Liver (tissue), 3 donors: ENCODE data around the gene FETUB.

Experiments used
- EGR1 ChIP-seq, 2 donors: IDR thresholded peaks; 2 replicates each; pipeline ENCODE4 v1.6.1; 2016 to 2018; ENCODE audit warnings: antibody characterized with exemption in 2 of 2, low read depth in 2 of 2
- FOXA1 ChIP-seq: IDR thresholded peaks from 2 replicates; pipeline ENCODE4 v1.6.1; 2016; ENCODE audit warnings: antibody characterized with exemption
- GABPA ChIP-seq, 2 donors: IDR thresholded peaks in 1 of 2; conservative IDR thresholded peaks in 1 of 2; 2 replicates each; pipeline ENCODE4 v1.6.1; 2016; ENCODE audit warnings: antibody characterized with exemption in 2 of 2, mild to moderate bottlenecking in 1 of 2, moderate library complexity in 1 of 2
- SP1 ChIP-seq: IDR thresholded peaks from 2 replicates; pipeline ENCODE4 v1.6.1; 2018; ENCODE audit warnings: antibody characterized with exemption, mild to moderate bottlenecking
- TAF1 ChIP-seq: conservative IDR thresholded peaks from 2 replicates; pipeline ENCODE4 v1.6.1; 2016; ENCODE audit warnings: antibody characterized with exemption, mild to moderate bottlenecking
- TF ChIP-seq, protein P1 (sequence below): fragments of 150-350 bp; IDR thresholded peaks from 2 replicates; pipeline ENCODE4 v1.5.1; 2017; ENCODE audit warnings: improper control_type of control experiment, low read depth, low read length; ENCODE audit not compliant: missing input control
- TF ChIP-seq, protein P2 (sequence below): IDR thresholded peaks from 2 replicates; pipeline ENCODE4 v1.6.1; 2016; ENCODE audit warnings: antibody characterized with exemption, mild to moderate bottlenecking
- TF ChIP-seq, protein P3 (sequence below): IDR thresholded peaks from 2 replicates; pipeline ENCODE4 v1.6.1; 2016; ENCODE audit warnings: antibody characterized with exemption
- TF ChIP-seq, protein P4 (sequence below): IDR thresholded peaks from 2 replicates; pipeline ENCODE4 v1.6.1; 2016; ENCODE audit warnings: antibody characterized with exemption
- donor health status: healthy.
- donor health status: healthy.

DNA sequence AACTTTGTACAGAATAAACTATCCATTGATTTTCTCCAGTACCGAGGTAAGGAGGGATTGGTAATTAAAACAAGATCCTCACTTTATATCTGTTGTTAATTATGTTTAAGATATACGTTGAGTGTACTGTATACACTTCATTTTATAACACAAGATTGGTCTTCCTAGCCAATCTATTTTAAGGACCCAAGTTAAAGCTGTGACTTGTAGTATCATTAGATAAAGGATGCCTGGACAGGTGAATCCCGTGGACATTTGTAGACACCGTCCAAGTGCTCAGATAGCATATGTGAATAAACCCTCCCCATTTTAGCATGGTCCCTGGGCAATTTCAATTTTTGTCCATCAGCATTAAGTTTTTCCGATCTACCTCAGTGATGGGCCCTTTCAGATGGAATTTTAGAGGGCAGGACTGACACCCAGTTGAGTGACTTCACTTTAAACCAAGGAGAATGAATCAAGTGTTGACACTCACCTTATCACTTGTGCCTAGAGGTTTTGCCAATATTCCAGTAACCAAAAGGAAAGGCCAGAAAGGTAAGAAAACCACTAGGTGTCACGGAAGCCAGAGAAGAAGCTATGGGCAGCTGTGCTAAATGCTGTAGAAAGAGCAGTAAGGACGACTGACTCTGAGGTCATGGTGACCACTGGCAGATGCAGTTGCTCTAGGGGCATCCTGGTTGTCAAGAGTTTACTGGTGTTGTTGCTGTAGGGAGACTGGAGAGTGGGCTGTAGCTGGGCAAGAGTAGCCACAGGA, 18.1 kb upstream of the FETUB start:
- TF ChIP-seq, protein P1, sequence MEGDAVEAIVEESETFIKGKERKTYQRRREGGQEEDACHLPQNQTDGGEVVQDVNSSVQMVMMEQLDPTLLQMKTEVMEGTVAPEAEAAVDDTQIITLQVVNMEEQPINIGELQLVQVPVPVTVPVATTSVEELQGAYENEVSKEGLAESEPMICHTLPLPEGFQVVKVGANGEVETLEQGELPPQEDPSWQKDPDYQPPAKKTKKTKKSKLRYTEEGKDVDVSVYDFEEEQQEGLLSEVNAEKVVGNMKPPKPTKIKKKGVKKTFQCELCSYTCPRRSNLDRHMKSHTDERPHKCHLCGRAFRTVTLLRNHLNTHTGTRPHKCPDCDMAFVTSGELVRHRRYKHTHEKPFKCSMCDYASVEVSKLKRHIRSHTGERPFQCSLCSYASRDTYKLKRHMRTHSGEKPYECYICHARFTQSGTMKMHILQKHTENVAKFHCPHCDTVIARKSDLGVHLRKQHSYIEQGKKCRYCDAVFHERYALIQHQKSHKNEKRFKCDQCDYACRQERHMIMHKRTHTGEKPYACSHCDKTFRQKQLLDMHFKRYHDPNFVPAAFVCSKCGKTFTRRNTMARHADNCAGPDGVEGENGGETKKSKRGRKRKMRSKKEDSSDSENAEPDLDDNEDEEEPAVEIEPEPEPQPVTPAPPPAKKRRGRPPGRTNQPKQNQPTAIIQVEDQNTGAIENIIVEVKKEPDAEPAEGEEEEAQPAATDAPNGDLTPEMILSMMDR, result no peak
- TF ChIP-seq, protein P2, sequence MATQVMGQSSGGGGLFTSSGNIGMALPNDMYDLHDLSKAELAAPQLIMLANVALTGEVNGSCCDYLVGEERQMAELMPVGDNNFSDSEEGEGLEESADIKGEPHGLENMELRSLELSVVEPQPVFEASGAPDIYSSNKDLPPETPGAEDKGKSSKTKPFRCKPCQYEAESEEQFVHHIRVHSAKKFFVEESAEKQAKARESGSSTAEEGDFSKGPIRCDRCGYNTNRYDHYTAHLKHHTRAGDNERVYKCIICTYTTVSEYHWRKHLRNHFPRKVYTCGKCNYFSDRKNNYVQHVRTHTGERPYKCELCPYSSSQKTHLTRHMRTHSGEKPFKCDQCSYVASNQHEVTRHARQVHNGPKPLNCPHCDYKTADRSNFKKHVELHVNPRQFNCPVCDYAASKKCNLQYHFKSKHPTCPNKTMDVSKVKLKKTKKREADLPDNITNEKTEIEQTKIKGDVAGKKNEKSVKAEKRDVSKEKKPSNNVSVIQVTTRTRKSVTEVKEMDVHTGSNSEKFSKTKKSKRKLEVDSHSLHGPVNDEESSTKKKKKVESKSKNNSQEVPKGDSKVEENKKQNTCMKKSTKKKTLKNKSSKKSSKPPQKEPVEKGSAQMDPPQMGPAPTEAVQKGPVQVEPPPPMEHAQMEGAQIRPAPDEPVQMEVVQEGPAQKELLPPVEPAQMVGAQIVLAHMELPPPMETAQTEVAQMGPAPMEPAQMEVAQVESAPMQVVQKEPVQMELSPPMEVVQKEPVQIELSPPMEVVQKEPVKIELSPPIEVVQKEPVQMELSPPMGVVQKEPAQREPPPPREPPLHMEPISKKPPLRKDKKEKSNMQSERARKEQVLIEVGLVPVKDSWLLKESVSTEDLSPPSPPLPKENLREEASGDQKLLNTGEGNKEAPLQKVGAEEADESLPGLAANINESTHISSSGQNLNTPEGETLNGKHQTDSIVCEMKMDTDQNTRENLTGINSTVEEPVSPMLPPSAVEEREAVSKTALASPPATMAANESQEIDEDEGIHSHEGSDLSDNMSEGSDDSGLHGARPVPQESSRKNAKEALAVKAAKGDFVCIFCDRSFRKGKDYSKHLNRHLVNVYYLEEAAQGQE, result no peak
- TF ChIP-seq, protein P3, sequence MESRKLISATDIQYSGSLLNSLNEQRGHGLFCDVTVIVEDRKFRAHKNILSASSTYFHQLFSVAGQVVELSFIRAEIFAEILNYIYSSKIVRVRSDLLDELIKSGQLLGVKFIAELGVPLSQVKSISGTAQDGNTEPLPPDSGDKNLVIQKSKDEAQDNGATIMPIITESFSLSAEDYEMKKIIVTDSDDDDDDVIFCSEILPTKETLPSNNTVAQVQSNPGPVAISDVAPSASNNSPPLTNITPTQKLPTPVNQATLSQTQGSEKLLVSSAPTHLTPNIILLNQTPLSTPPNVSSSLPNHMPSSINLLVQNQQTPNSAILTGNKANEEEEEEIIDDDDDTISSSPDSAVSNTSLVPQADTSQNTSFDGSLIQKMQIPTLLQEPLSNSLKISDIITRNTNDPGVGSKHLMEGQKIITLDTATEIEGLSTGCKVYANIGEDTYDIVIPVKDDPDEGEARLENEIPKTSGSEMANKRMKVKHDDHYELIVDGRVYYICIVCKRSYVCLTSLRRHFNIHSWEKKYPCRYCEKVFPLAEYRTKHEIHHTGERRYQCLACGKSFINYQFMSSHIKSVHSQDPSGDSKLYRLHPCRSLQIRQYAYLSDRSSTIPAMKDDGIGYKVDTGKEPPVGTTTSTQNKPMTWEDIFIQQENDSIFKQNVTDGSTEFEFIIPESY, result no peak
- TF ChIP-seq TAF1 (no peak), SP1 (no peak), EGR1 (IDR thresholded peaks at IDR 0.05; ENCODE audit: low read depth in 2 of 2) (no peak), FOXA1 (no peak), GABPA (IDR thresholded peaks at IDR 0.05 in 1 of 2, conservative IDR thresholded peaks at IDR 0.05 in 1 of 2) (no peak)
- TF ChIP-seq, protein P4, sequence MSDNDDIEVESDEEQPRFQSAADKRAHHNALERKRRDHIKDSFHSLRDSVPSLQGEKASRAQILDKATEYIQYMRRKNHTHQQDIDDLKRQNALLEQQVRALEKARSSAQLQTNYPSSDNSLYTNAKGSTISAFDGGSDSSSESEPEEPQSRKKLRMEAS, result no peak
